Aorta (tissue), 5 donors: ENCODE measurements around the gene WDR54. TPM values are rescaled to one million over a fixed set of nuclear protein-coding genes. Genes with fewer than 3 reads are reported as not detected.

Experiments used
- ATAC-seq: fragments of 200-7000 bp; cut with Tn5 transposase; one replicate; pipeline ENCODE4 v1.9.1; 2022; ENCODE audit warnings: moderate library complexity; ENCODE audit not compliant: low FRiP score
- DNase-seq, 2 donors: peaks; one replicate each; pipeline ENCODE4 v3.0.0-alpha.2; 2020
- H3K27ac ChIP-seq, 2 donors: one replicate each; pipeline ENCODE4 v1.5.1; 2013; ENCODE audit warnings: low read length in 2 of 2, mild to moderate bottlenecking in 2 of 2, moderate library complexity in 2 of 2, control low read depth in 1 of 2, inconsistent platforms in 1 of 2, low read depth in 1 of 2
- H3K27me3 ChIP-seq, 2 donors: one replicate each; pipeline ENCODE4 v1.6.1; 2013; ENCODE audit warnings: control low read depth in 1 of 2, low read length in 1 of 2, mild to moderate bottlenecking in 1 of 2, moderate library complexity in 1 of 2; ENCODE audit not compliant: insufficient read depth in 2 of 2, control insufficient read depth in 1 of 2
- H3K36me3 ChIP-seq, 2 donors: one replicate each; pipeline ENCODE4 v1.6.1; 2013; ENCODE audit warnings: control low read depth in 1 of 2, low read length in 1 of 2, mild to moderate bottlenecking in 1 of 2; ENCODE audit not compliant: insufficient read depth in 2 of 2, control insufficient read depth in 1 of 2
- H3K4me1 ChIP-seq, 2 donors: one replicate each; pipeline ENCODE4 v1.6.1; 2013; ENCODE audit warnings: low read length in 2 of 2, control low read depth in 1 of 2, mild to moderate bottlenecking in 1 of 2, moderate library complexity in 1 of 2; ENCODE audit not compliant: insufficient read depth in 2 of 2, control insufficient read depth in 1 of 2
- H3K4me3 ChIP-seq, 2 donors: one replicate each; pipeline ENCODE4 v1.5.1; 2013; ENCODE audit warnings: low read length in 2 of 2, control low read depth in 1 of 2, mild to moderate bottlenecking in 1 of 2
- H3K9me3 ChIP-seq: one replicate; pipeline ENCODE4 v1.6.1; 2013; ENCODE audit warnings: mild to moderate bottlenecking, low read length; ENCODE audit not compliant: control insufficient read depth
- WGBS, 2 donors: extraction: QIAGEN DNeasy Blood & Tissue Kit; methylation state at CpG; one replicate each; pipeline ENCODE4 v1.1.7; 2013; 5-methylcytosine and 5-hydroxymethylcytosine counted together
- intact Hi-C, 2 donors: fragments of 100-400 bp; cut with DNase I; formaldehyde crosslinking; loops; one replicate each; pipeline versions ENCODE4 v1.14.2 to v1.15.0; 2022
- polyA plus RNA-seq, 2 donors: library from polyadenylated mRNA; stranded (reverse); fragments of 200-250 nt; gene quantifications; one replicate each; pipeline ENCODE4 v1.2.3, GENCODE V29; 2013
- total RNA-seq, 2 donors: library from RNA; stranded (reverse); fragmentation: NEBNext Ultra II Directional; extraction: Animal tissue kit (Norgen Biotek cat#: 25700); gene quantifications; one replicate each; pipeline ENCODE4 v1.2.1, GENCODE V29; 2021
- donor health status: healthy with polysubstance abuse.
- donor health status: Bipolar disorder and iron deficiency.
- donor health status: DM: no; HTN: no; CAD: no.
- donor health status: DM: no; HTN: no; CAD: no.
- donor health status: DM: yes; HTN: yes; CAD: no.

The WDR54 gene
- total and polyA plus RNA-seq, 4 donors: 6.3 to 19.9 (median 8.4) TPM

- Histone ChIP-seq H3K9me3 (no peaks in the 10 kb centered on the region), H3K27ac (peak overlapping the region; percentile 80 to 91), H3K36me3 (peaks cover 0 to 2% of the 10 kb centered on the region in 2 donors), H3K4me1 (no peaks in the 10 kb centered on the region), H3K4me3 (peak overlapping the region; percentile 29 to 86), H3K27me3 (no peaks in the 10 kb centered on the region)
- intact Hi-C loops: no loop called here
- 9 to 11% methylated on average over 7 of the region's 7 CpGs for WGBS, 2 donors
- ATAC-seq (peak; percentile 27), DNase-seq (no peak)
Observed at GRCh38 chr2:74472945-74473258, 51.4 kb downstream of the WDR54 start.

DNA sequence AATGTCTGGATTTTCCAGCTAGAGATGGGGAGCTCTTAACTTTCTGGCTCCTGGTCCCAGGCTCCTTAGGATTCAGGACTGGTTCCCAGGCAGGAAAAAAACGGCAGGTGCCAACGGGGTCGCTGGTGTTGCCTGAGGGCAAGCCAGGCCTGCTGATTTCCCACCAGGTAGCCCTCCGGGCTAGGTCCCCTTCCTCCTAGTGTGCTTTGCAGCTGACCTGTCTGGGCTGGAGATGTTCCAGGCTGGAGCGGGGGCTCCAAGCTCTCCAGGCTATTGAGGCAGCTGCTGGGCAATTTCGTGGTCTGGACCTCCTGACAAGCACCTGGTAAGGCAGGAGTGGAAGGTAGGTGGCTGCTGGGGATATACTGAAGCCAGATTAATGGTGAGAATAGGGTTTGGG lies 53.0 kb downstream of the WDR54 start:
- Histone ChIP-seq H3K4me3 (no peak overlapping the region), H3K27ac (no peak overlapping the region), H3K36me3 (peaks cover 0 to 2% of the 10 kb centered on the region in 2 donors), H3K9me3 (no peaks in the 10 kb centered on the region), H3K27me3 (no peaks in the 10 kb centered on the region), H3K4me1 (no peaks in the 10 kb centered on the region)
- 90 to 91% methylated on average over 6 of the region's 6 CpGs for WGBS, 2 donors
- intact Hi-C loops: no loop called here
- DNase-seq (peak; percentile 40 to 67), ATAC-seq (no peak)

DNA sequence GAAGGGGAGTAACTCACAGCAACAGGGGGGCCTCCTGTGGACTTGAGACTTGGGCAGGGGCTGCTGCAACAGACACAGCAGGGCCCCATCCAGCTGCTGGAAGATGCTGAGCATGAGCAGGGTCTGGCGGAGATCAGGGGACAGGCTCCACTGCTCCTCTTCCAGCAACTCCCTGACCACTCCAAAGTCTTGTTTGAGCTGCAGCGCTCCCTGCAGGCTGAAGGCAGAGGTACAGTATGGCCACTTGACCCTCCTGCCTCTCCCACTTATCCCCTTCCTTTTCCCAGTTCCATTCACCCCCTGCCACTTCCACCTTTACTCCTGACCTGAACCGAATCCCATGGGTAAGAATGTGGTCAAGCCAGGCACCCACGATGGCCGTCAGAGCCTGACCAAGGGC lies 53.4 kb downstream of the WDR54 start:
- 84 to 88% methylated on average over 5 of the region's 5 CpGs for WGBS, 2 donors
- H3K36me3 ChIP-seq: peaks cover 0 to 2% of the 10 kb centered on the region in 2 donors

More for the DNA sequence above, 53.4 kb downstream of the WDR54 start:
- H3K4me3 ChIP-seq: no peak overlapping the region
- DNase-seq (peak; percentile 33 to 51), ATAC-seq (no peak)
- H3K4me1 ChIP-seq: no peaks in the 10 kb centered on the region
- no peaks in the 10 kb centered on the region for H3K9me3 ChIP-seq
- intact Hi-C loops: no loop called here
- no peak overlapping the region for H3K27ac ChIP-seq
- H3K27me3 ChIP-seq: no peaks in the 10 kb centered on the region

Other genes starting within 250 kb of the WDR54 start
- gene MOB1A, start 242.9 kb upstream of the WDR54 start, total RNA-seq: 100 to 1,000 TPM; 101 to 105 TPM
- 10 to 100 TPM; 35.7 to 51.3 TPM for gene MOB1A, start 242.9 kb upstream of the WDR54 start, polyA plus RNA-seq
- gene MTHFD2, start 223.1 kb upstream of the WDR54 start, total RNA-seq: 100 to 1,000 TPM in 1 of 2 donors, 10 to 100 TPM in 1; 55.7 to 119 TPM
- 100 to 1,000 TPM; 135 to 180 TPM for gene MTHFD2, start 223.1 kb upstream of the WDR54 start, polyA plus RNA-seq
- gene SLC4A5, start 78.3 kb upstream of the WDR54 start, total RNA-seq: 1 to 10 TPM; 6.2 to 7.3 TPM
- 1 to 10 TPM in 1 of 2 donors, not detected in 1; 1.6 TPM for gene SLC4A5, start 78.3 kb upstream of the WDR54 start, polyA plus RNA-seq
- 100 to 1,000 TPM; 141 to 158 TPM for gene DCTN1, start 41.4 kb upstream of the WDR54 start, total RNA-seq
- gene DCTN1, start 41.4 kb upstream of the WDR54 start, polyA plus RNA-seq: 100 to 1,000 TPM in 1 of 2 donors, 10 to 100 TPM in 1; 73.8 to 106 TPM
- gene C2orf81, start 111 bp upstream of the WDR54 start, total RNA-seq: 1 to 10 TPM; 1.4 to 3.1 TPM
- gene C2orf81, start 111 bp upstream of the WDR54 start, polyA plus RNA-seq: 1 to 10 TPM; 1.3 to 4.5 TPM
- gene RTKN, start 20.2 kb downstream of the WDR54 start, total RNA-seq: 10 to 100 TPM; 11.7 to 27.7 TPM
- gene RTKN, start 20.2 kb downstream of the WDR54 start, polyA plus RNA-seq: 10 to 100 TPM; 10.3 to 19.5 TPM
- gene INO80B, start 33.4 kb downstream of the WDR54 start, total RNA-seq: 10 to 100 TPM; 29.3 to 38.2 TPM
- 10 to 100 TPM; 18.2 to 60.9 TPM for gene INO80B, start 33.4 kb downstream of the WDR54 start, polyA plus RNA-seq
- 10 to 100 TPM; 38.1 to 56.5 TPM for gene WBP1, start 36.7 kb downstream of the WDR54 start, total RNA-seq
- gene WBP1, start 36.7 kb downstream of the WDR54 start, polyA plus RNA-seq: 100 to 1,000 TPM in 1 of 2 donors, 10 to 100 TPM in 1; 59.2 to 149 TPM
- 10 to 100 TPM; 33.4 to 45.1 TPM for gene MOGS, start 43.7 kb downstream of the WDR54 start, total RNA-seq
- 10 to 100 TPM; 13.8 to 36.2 TPM for gene MOGS, start 43.7 kb downstream of the WDR54 start, polyA plus RNA-seq
- gene MRPL53, start 51.0 kb downstream of the WDR54 start, total RNA-seq: 10 to 100 TPM; 56.6 to 63.1 TPM
- gene MRPL53, start 51.0 kb downstream of the WDR54 start, polyA plus RNA-seq: 10 to 100 TPM; 55.1 to 55.8 TPM
- 10 to 100 TPM; 16.1 to 26.0 TPM for gene CCDC142, start 61.3 kb downstream of the WDR54 start, total RNA-seq
- 1 to 10 TPM; 3.4 to 9.3 TPM for gene CCDC142, start 61.3 kb downstream of the WDR54 start, polyA plus RNA-seq
- 10 to 100 TPM; 19.2 to 29.5 TPM for gene TTC31, start 61.4 kb downstream of the WDR54 start, total RNA-seq
- 10 to 100 TPM in 1 of 2 donors, 1 to 10 TPM in 1; 4.0 to 18.4 TPM for gene TTC31, start 61.4 kb downstream of the WDR54 start, polyA plus RNA-seq
- gene LBX2, start 77.9 kb downstream of the WDR54 start, total RNA-seq: under 1 TPM; 0.75 to 0.87 TPM
- 1 to 10 TPM in 1 of 2 donors, under 1 TPM in 1; 0.88 to 1.7 TPM for gene LBX2, start 77.9 kb downstream of the WDR54 start, polyA plus RNA-seq
- gene PCGF1, start 86.0 kb downstream of the WDR54 start, total RNA-seq: 10 to 100 TPM; 13.3 to 15.9 TPM
- gene PCGF1, start 86.0 kb downstream of the WDR54 start, polyA plus RNA-seq: 10 to 100 TPM in 1 of 2 donors, 1 to 10 TPM in 1; 8.0 to 17.5 TPM
- gene TLX2, start 92.7 kb downstream of the WDR54 start, total RNA-seq: not detected
- not detected for gene TLX2, start 92.7 kb downstream of the WDR54 start, polyA plus RNA-seq
- under 1 TPM in 1 of 2 donors, not detected in 1; 0.24 TPM for gene DQX1, start 104.5 kb downstream of the WDR54 start, total RNA-seq
- gene DQX1, start 104.5 kb downstream of the WDR54 start, polyA plus RNA-seq: 1 to 10 TPM in 1 of 2 donors, not detected in 1; 4.1 TPM
- 10 to 100 TPM; 73.0 to 85.4 TPM for gene AUP1, start 108.0 kb downstream of the WDR54 start, total RNA-seq
- 100 to 1,000 TPM in 1 of 2 donors, 10 to 100 TPM in 1; 49.5 to 279 TPM for gene AUP1, start 108.0 kb downstream of the WDR54 start, polyA plus RNA-seq
- gene HTRA2, start 108.2 kb downstream of the WDR54 start, total RNA-seq: 10 to 100 TPM; 31.9 to 35.4 TPM
- gene HTRA2, start 108.2 kb downstream of the WDR54 start, polyA plus RNA-seq: 10 to 100 TPM; 27.4 to 46.9 TPM
- gene LOXL3, start 132.2 kb downstream of the WDR54 start, total RNA-seq: 10 to 100 TPM; 18.9 to 27.1 TPM
- gene LOXL3, start 132.2 kb downstream of the WDR54 start, polyA plus RNA-seq: 10 to 100 TPM in 1 of 2 donors, 1 to 10 TPM in 1; 6.4 to 16.9 TPM
- gene DOK1, start 133.0 kb downstream of the WDR54 start, total RNA-seq: 10 to 100 TPM; 18.2 to 19.6 TPM
- 10 to 100 TPM; 14.9 to 16.3 TPM for gene DOK1, start 133.0 kb downstream of the WDR54 start, polyA plus RNA-seq
- gene M1AP, start 226.6 kb downstream of the WDR54 start, total RNA-seq: 1 to 10 TPM in 1 of 2 donors, not detected in 1; 1.3 TPM
- gene M1AP, start 226.6 kb downstream of the WDR54 start, polyA plus RNA-seq: not detected
- gene SEMA4F, start 232.5 kb downstream of the WDR54 start, total RNA-seq: 10 to 100 TPM in 1 of 2 donors, 1 to 10 TPM in 1; 7.7 to 10.8 TPM
- gene SEMA4F, start 232.5 kb downstream of the WDR54 start, polyA plus RNA-seq: 1 to 10 TPM; 1.4 to 6.7 TPM